Stimulated activated CD8-positive, alpha-beta memory T cell treated with anti-CD3 and anti-CD28 coated beads, Interleukin-4, amount 100 ng/mL, for 1 hour (primary cell): ENCODE measurements around the gene TNFSF15.
"Not testable (repeated sequence)": the region's sequence is repeated elsewhere in the genome, so short reads cannot be mapped to it uniquely, and the experiment has no call there.

Experiments
- DNase-seq, 2 donors: peaks; one replicate each; pipeline ENCODE4 v3.0.0-alpha.2; 2020; ENCODE audit warnings: low read depth in 2 of 2, low spot score in 1 of 2

Gene TNFSF15

GRCh38 chr9:114756920-114757319 lies 48.9 kb downstream of the TNFSF15 start:
- no peak for DNase-seq

- DNase-seq, result no peak
Observed at GRCh38 chr9:114754581-114754980, 51.3 kb downstream of the TNFSF15 start.

- no peak for DNase-seq
Observed at GRCh38 chr9:114746591-114747346, 59.1 kb downstream of the TNFSF15 start.

- DNase-seq, result no peak
Observed at GRCh38 chr9:114745879-114746550, 59.8 kb downstream of the TNFSF15 start.

GRCh38 chr9:114745108-114745848 lies 60.6 kb downstream of the TNFSF15 start:
- DNase-seq, result no peak

GRCh38 chr9:114743446-114743845 lies 62.4 kb downstream of the TNFSF15 start:
- no peak for DNase-seq

- no peak for DNase-seq
Observed at GRCh38 chr9:114742947-114743346, 62.9 kb downstream of the TNFSF15 start.

GRCh38 chr9:114741521-114741920 lies 64.3 kb downstream of the TNFSF15 start:
- not testable (repeated sequence) for DNase-seq

GRCh38 chr9:114738581-114739316 lies 67.1 kb downstream of the TNFSF15 start:
- DNase-seq, result peak; percentile 38 to 61

GRCh38 chr9:114737847-114738246 lies 68.0 kb downstream of the TNFSF15 start:
- no peak for DNase-seq

- no peak for DNase-seq
Observed at GRCh38 chr9:114737118-114737517, 68.7 kb downstream of the TNFSF15 start.

- no peak for DNase-seq
Observed at GRCh38 chr9:114735704-114736103, 70.1 kb downstream of the TNFSF15 start.

GRCh38 chr9:114735139-114735538 lies 70.7 kb downstream of the TNFSF15 start:
- DNase-seq, result not testable (repeated sequence)
